Panc1 (cell line): ENCODE results near the gene PSMF1. TPM values are rescaled to one million over a fixed set of nuclear protein-coding genes. Genes with fewer than 3 reads are reported as not detected.

Source experiments
- ATAC-seq: fragments of 200-7000 bp; cut with Tn5 transposase; 2 replicates; pipeline ENCODE4 v1.9.1; 2020; ENCODE audit warnings: mild to moderate bottlenecking, moderate library complexity
- BruUV-seq: library from RNA; stranded (reverse); fragments of 400-500 nt; replicated peaks from 2 replicates; lab custom pipeline; 2021; lab: Mats Ljungman, UMichigan
- CTCF ChIA-PET: fragments of 300-600 bp; sonication (Branson Sonifier 250); formaldehyde crosslinking; loops from one replicate; lab custom pipeline; 2022; ENCODE audit warnings: antibody characterized with exemption; lab: Charles Lee
- POLR2A ChIA-PET: fragments of 300-600 bp; sonication (Branson Sonifier 250); formaldehyde crosslinking; loops from one replicate; lab custom pipeline; 2022; ENCODE audit warnings: antibody characterized with exemption; lab: Charles Lee
- DNase-seq: peaks from one replicate; pipeline ENCODE4 v3.0.0-alpha.2; 2010; ENCODE audit warnings: low read depth, low spot score
- H3K27ac ChIP-seq: 2 replicates; pipeline ENCODE4 v1.5.1; 2011; ENCODE audit warnings: mild to moderate bottlenecking, low read length, inconsistent platforms
- H3K27me3 ChIP-seq: fragments of 200-500 bp; sonication (Bioruptor generic); 2 replicates; pipeline ENCODE4 v1.6.0; 2014; ENCODE audit warnings: low read length, inconsistent platforms; ENCODE audit not compliant: control insufficient read depth, insufficient read depth
- H3K36me3 ChIP-seq: fragments of 200-500 bp; sonication (Bioruptor generic); 2 replicates; pipeline ENCODE4 v1.5.1; 2014; ENCODE audit warnings: inconsistent platforms, mild to moderate bottlenecking, low read length, moderate library complexity; ENCODE audit not compliant: control insufficient read depth, insufficient read depth
- H3K4me1 ChIP-seq: 2 replicates; pipeline ENCODE4 v1.5.1; 2011; ENCODE audit warnings: inconsistent platforms, mild to moderate bottlenecking, low read length, moderate library complexity; ENCODE audit not compliant: control insufficient read depth, insufficient read depth
- H3K4me3 ChIP-seq, 2 experiments: 2 replicates each; pipeline ENCODE4 v1.5.1; 2011 to 2012; ENCODE audit warnings: low read depth in 2 of 2, low read length in 2 of 2, mild to moderate bottlenecking in 2 of 2, inconsistent platforms in 1 of 2, moderate library complexity in 1 of 2
- H3K9me3 ChIP-seq: fragments of 200-500 bp; sonication (Bioruptor generic); 2 replicates; pipeline ENCODE4 v1.5.1; 2014; ENCODE audit warnings: low read depth, mild to moderate bottlenecking, inconsistent platforms, low read length, moderate library complexity; ENCODE audit not compliant: control insufficient read depth, insufficient read depth
- CTCF ChIP-seq: fragments of 450-650 bp; IDR thresholded peaks from 2 replicates; pipeline ENCODE4 v1.5.1; 2017; ENCODE audit warnings: mild to moderate bottlenecking
- POLR2AphosphoS5 ChIP-seq: IDR thresholded peaks from 2 replicates; pipeline ENCODE4 v1.6.1; 2012; ENCODE audit warnings: mild to moderate bottlenecking, low read depth, low read length, moderate library complexity
- REST ChIP-seq, 2 experiments: IDR thresholded peaks; 2 replicates each; pipeline ENCODE4 v1.6.1; 2011 to 2012; ENCODE audit warnings: low read depth in 2 of 2, control low read depth in 1 of 2, low read length in 1 of 2, mild to moderate bottlenecking in 1 of 2, moderate library complexity in 1 of 2; ENCODE audit not compliant: insufficient read depth in 1 of 2
- SIN3A ChIP-seq: IDR thresholded peaks from 2 replicates; pipeline ENCODE4 v1.6.1; 2012; ENCODE audit warnings: low read depth, mild to moderate bottlenecking, low read length, moderate library complexity, borderline replicate concordance; ENCODE audit not compliant: insufficient read depth
- TCF7L2 ChIP-seq: IDR thresholded peaks from 2 replicates; pipeline ENCODE4 v1.6.1; 2011; ENCODE audit warnings: mild to moderate bottlenecking, low read depth, low read length, inconsistent platforms
- in situ Hi-C: cut with HindIII; loops from 2 replicates; pipeline ENCODE4 v1.10.0; 2016; ENCODE audit warnings: low sequenced_read_pairs, low pct_unique_long_range_greater_than_20kb
- intact Hi-C: fragments of 100-400 bp; cut with micrococcal nuclease; formaldehyde crosslinking; loops from one replicate; pipeline ENCODE4 v1.10.0; 2022; ENCODE audit not compliant: unreplicated experiment
- total RNA-seq: library from RNA; stranded (reverse); gene quantifications from one replicate; pipeline ENCODE4 v1.2.1, GENCODE V29; 2021; ENCODE audit not compliant: unreplicated experiment

The PSMF1 gene
- total RNA-seq, 1 experiment from 2014 or later = 161 TPM

GRCh38 chr20:1212607-1213396 lies 94.4 kb downstream of the PSMF1 start:
- Histone ChIP-seq H3K4me1 (0 out of 2 replicates have a peak, but pooled peaks cover 2% of the 10 kb centered on the region), H3K4me3 (0 out of 4 replicates have a peak overlapping the region, but pooled peaks of 1 of the 2 experiments have one; percentile 2), H3K27ac (no peak overlapping the region), H3K27me3 (peaks cover 19% of the 10 kb centered on the region), H3K9me3 (no peaks in the 10 kb centered on the region), H3K36me3 (no peaks in the 10 kb centered on the region)
- ATAC-seq (peak; percentile 98), DNase-seq (peak; percentile 45)
- ChIA-PET POLR2A (no interaction called here), CTCF (interaction anchor here (0.6 to 1.4 kb wide), 4 partner anchors 88 to 395 kb away, joined by 3 to 8 read pairs (median 4); no protein-coding TSS in a partner anchor)
- intact Hi-C loops (loop anchor here (10.0 kb wide), 2 partner anchors 262 to 398 kb away; no protein-coding TSS in a partner anchor), in situ Hi-C loops (no loop called here)
- BruUV-seq = no TSS peak
- no peak for TF ChIP-seq REST (IDR thresholded peaks at IDR 0.05; ENCODE audit: insufficient read depth in 1 of 2, low read depth in 2 of 2, low read length in 1 of 2)
- peak; percentile 91 for TF ChIP-seq CTCF

- Histone ChIP-seq H3K9me3 (no peaks in the 10 kb centered on the region), H3K27me3 (peaks cover 17% of the 10 kb centered on the region), H3K4me1 (0 out of 2 replicates have a peak, but pooled peaks cover 2% of the 10 kb centered on the region), H3K36me3 (no peaks in the 10 kb centered on the region), H3K27ac (no peak overlapping the region), H3K4me3 (no peak overlapping the region)
- in situ Hi-C loops (no loop called here), intact Hi-C loops (loop anchor here (10.0 kb wide), 2 partner anchors 260 to 400 kb away; no protein-coding TSS in a partner anchor)
- TF ChIP-seq TCF7L2 (no peak), SIN3A (no peak), REST (IDR thresholded peaks at IDR 0.05; ENCODE audit: insufficient read depth in 1 of 2, low read depth in 2 of 2, low read length in 1 of 2) (no peak), POLR2AphosphoS5 (no peak), CTCF (no peak)
- ATAC-seq = no peak
- CTCF ChIA-PET = no interaction called here
- DNase-seq = no peak
- no TSS peak for BruUV-seq
- POLR2A ChIA-PET = no interaction called here
Measured at GRCh38 chr20:1214838-1215261, 96.4 kb downstream of the PSMF1 start.
